ENCODE measurements around the gene ITGB5. TPM values are rescaled to one million over a fixed set of nuclear protein-coding genes. Genes with fewer than 3 reads are reported as not detected.
A peak's percentile ranks its signal among the peaks of the same experiment; 100 is the strongest.

Gene ITGB5
- total RNA-seq, 1 donor from 2014 or later, result 95.1 TPM

- no peak overlapping the region for H3K4me3 ChIP-seq
- intact Hi-C loops (cut with DNase I), result no loop called here
- no peaks in the 10 kb centered on the region for H3K9me3 ChIP-seq
- H3K36me3 ChIP-seq, result no peaks in the 10 kb centered on the region
- DNase-seq (no peak), ATAC-seq (no peak)
- no peak for TF ChIP-seq CTCF (IDR thresholded peaks at IDR 0.05)
- no peak overlapping the region for H3K27ac ChIP-seq
- H3K27me3 ChIP-seq, result no peaks in the 10 kb centered on the region
- peaks cover 12% of the 10 kb centered on the region for H3K4me1 ChIP-seq
Measured at GRCh38 chr3:124862006-124862405, 25.2 kb downstream of the ITGB5 start.

- H3K9me3 ChIP-seq, result no peaks in the 10 kb centered on the region
- peak overlapping the region; percentile 58 for H3K27ac ChIP-seq
- H3K4me3 ChIP-seq, result no peak overlapping the region
- ATAC-seq (no peak), DNase-seq (no peak)
- peaks cover 12% of the 10 kb centered on the region for H3K4me1 ChIP-seq
- intact Hi-C loops (cut with DNase I), result no loop called here
- H3K27me3 ChIP-seq, result no peaks in the 10 kb centered on the region
- H3K36me3 ChIP-seq, result no peaks in the 10 kb centered on the region
- no peak for TF ChIP-seq CTCF (IDR thresholded peaks at IDR 0.05)
Measured at GRCh38 chr3:124861041-124861440, 26.1 kb downstream of the ITGB5 start.

- ATAC-seq (peak; percentile 88), DNase-seq (no peak)
- intact Hi-C loops (cut with DNase I), result no loop called here
- no peaks in the 10 kb centered on the region for H3K9me3 ChIP-seq
- peak overlapping the region; percentile 58 for H3K27ac ChIP-seq
- no peaks in the 10 kb centered on the region for H3K27me3 ChIP-seq
- no peak for TF ChIP-seq CTCF (IDR thresholded peaks at IDR 0.05)
- H3K36me3 ChIP-seq, result no peaks in the 10 kb centered on the region
- H3K4me3 ChIP-seq, result no peak overlapping the region
- peaks cover 12% of the 10 kb centered on the region for H3K4me1 ChIP-seq
Measured at GRCh38 chr3:124860599-124860998, 26.6 kb downstream of the ITGB5 start.

GRCh38 chr3:124859025-124859424 lies 28.1 kb downstream of the ITGB5 start:
- no peak for TF ChIP-seq CTCF (IDR thresholded peaks at IDR 0.05)

GRCh38 chr3:124858275-124858674 lies 28.9 kb downstream of the ITGB5 start:
- peaks cover 12% of the 10 kb centered on the region for H3K4me1 ChIP-seq
- intact Hi-C loops (cut with DNase I), result no loop called here
- no peak overlapping the region for H3K4me3 ChIP-seq

More at GRCh38 chr3:124859025-124859424, 28.1 kb downstream of the ITGB5 start:
- Histone ChIP-seq H3K36me3 (peaks cover 6% of the 10 kb centered on the region), H3K27me3 (no peaks in the 10 kb centered on the region), H3K4me1 (peaks cover 12% of the 10 kb centered on the region), H3K27ac (no peak overlapping the region), H3K9me3 (no peaks in the 10 kb centered on the region), H3K4me3 (no peak overlapping the region)
- intact Hi-C loops (cut with DNase I), result no loop called here
- no peak for ATAC-seq
- no peak for DNase-seq

More at GRCh38 chr3:124858275-124858674, 28.9 kb downstream of the ITGB5 start:
- Histone ChIP-seq H3K27me3 (no peaks in the 10 kb centered on the region), H3K9me3 (no peaks in the 10 kb centered on the region), H3K36me3 (peaks cover 6% of the 10 kb centered on the region), H3K27ac (no peak overlapping the region)
- ATAC-seq (no peak), DNase-seq (no peak)
- no peak for TF ChIP-seq CTCF (IDR thresholded peaks at IDR 0.05)
